ENCODE results near the gene OGN.

OGN gene

DNA sequence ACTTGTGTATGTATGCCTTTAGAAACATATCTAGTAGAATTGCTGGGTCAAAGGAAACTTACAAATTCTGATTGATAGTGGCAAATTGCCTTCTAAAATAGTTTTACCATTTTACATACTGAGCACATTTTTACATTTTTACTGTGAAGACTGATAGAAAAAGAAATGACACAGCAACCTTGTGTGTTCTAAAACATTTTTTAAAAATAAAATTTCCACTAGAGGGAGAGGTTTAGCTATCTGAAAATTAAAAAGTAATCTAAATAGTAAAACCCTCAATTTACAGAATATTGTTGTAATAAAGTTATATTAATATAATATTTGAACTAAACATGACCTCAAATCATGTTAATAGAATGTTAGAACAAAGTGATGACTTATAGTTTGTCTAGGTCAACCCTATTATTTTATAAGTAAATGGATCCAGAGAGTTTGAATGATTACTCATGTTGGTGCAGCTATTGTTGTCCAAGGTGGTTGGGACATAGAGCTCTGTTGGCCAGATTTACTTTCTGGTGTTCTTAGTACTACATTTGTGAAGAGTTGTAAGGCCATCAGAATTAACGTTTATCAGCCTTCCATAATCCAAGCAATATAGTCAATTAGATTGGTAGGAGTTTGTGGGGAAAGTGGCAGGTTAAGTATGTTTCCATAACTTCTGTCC is 61.4 kb downstream of the OGN start:
- DNase-seq: no peak

DNA sequence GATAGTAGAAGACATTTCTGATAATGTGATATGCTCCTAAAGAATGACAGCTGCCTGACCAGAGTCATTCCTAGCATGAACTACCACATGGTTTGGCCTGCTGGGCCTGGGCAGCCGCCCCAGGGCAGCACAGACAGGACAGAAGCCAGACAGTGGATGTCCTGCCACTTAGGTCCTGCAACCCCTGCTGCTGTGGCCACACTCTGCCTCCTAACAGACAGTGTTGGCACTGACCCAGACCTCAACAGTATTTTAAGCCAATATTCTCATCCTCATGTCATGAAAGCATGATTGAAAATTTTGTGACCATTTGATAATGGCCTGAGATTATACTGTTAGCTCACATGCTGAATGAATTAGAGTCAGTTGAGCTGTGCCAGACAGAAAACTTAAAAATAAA is 62.8 kb downstream of the OGN start:
- DNase-seq: no peak

DNA sequence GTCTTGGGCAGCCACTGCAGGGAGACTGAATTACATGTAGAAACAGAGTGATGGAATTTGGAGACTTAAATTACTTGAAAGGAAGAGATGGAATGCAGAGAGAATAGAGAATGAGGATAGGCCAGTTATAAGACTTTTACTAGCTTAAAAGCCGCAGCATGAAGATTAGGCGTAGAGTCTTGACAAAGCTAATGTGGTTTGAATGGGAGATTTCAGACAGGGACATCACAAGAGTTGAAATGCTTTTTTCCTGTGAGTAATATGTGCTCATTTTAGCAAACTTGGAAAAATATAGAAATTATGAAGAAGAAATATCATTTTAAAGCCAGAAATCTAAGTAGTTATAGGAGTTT is 71.1 kb downstream of the OGN start:
- no peak for DNase-seq
